Measurements from ENCODE around the gene CRTAC1.
"Not testable (repeated sequence)": the region's sequence is repeated elsewhere in the genome, so short reads cannot be mapped to it uniquely, and the experiment has no call there.

DNA sequence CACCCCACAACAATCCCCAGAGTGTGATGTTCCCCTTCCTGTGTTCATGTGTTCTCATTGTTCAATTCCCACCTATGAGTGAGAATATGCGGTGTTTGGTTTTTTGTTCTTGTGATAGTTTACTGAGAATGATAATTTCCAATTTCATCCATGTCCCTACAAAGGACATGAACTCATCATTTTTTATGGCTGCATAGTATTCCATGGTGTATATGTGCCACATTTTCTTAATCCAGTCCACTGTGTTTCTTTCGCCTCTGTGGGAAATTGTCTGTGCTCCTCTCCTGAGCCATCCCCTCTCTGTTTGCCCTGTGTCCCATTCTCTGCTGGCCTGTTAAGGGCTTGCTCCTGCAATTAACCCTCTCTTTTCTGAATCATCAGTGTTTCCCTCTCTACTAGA is 186.4 kb downstream of the CRTAC1 start:
- not testable (repeated sequence) for TF ChIP-seq CSRNP3 (CRISPR knock-in tag; IDR thresholded peaks at IDR 0.05); POU6F1 (CRISPR knock-in tag; IDR thresholded peaks at IDR 0.05; ENCODE audit: borderline replicate concordance, low read depth); ARNTL (CRISPR knock-in tag; IDR thresholded peaks at IDR 0.05; ENCODE audit: borderline replicate concordance, low read depth); ZFP30 (CRISPR knock-in tag; IDR thresholded peaks at IDR 0.05); TCF4 (CRISPR knock-in tag; IDR thresholded peaks at IDR 0.05; ENCODE audit: borderline replicate concordance); ZNF8 (CRISPR knock-in tag; IDR thresholded peaks at IDR 0.05); RARB (CRISPR knock-in tag; IDR thresholded peaks at IDR 0.05); TSHZ2 (CRISPR knock-in tag; IDR thresholded peaks at IDR 0.05); ISL1 (CRISPR knock-in tag; IDR thresholded peaks at IDR 0.05); PATZ1 (CRISPR knock-in tag; IDR thresholded peaks at IDR 0.05; ENCODE audit: borderline replicate concordance); ZNF70 (CRISPR knock-in tag; IDR thresholded peaks at IDR 0.05); ESRRG (CRISPR knock-in tag; IDR thresholded peaks at IDR 0.05); SNAI2 (CRISPR knock-in tag; IDR thresholded peaks at IDR 0.05); BACH2 (CRISPR knock-in tag; IDR thresholded peaks at IDR 0.05; ENCODE audit: borderline replicate concordance)

Data from SK-N-SH treated with all-trans-retinoic acid at 6 μM for 48 hours (cell line).